ENCODE measurements around the gene RHOBTB1. TPM values are rescaled to one million over a fixed set of nuclear protein-coding genes. Genes with fewer than 3 reads are reported as not detected.

The RHOBTB1 gene
- total and polyA plus RNA-seq, 4 donors, result 2.7 to 11.8 (median 4.9) TPM

DNA sequence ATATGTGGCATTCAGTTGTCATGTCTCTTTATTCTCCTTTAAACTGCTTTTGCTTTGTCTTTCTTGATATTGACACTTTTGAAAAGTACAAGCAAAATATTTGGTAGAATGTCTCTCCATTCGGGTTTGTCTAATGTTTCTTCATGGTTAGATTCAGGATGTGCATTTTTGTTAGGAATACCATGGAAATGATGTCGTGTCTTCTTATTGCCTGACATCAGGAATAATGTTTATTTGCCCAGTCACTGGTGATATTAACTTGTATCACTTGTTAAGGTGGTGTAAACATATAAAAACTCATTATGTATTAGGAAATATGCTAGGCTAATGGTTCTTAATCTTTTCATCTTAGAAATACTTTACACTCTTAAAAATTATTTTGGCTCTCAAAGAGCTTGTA is 122.3 kb downstream of the RHOBTB1 start:
- TF ChIP-seq FOXA1 (IDR thresholded peaks at IDR 0.05), result no peak
- TF ChIP-seq NR2F2 (IDR thresholded peaks at IDR 0.05), result no peak
- no peak for TF ChIP-seq YY1 (IDR thresholded peaks at IDR 0.05)
- TF ChIP-seq TAF1 (conservative IDR thresholded peaks at IDR 0.05), result no peak
- no peak for TF ChIP-seq EGR1 (IDR thresholded peaks at IDR 0.05; ENCODE audit: low read depth in 2 of 2)
- no peak for TF ChIP-seq GABPA (IDR thresholded peaks at IDR 0.05 in 1 of 2, conservative IDR thresholded peaks at IDR 0.05 in 1 of 2)
- TF ChIP-seq JUND (IDR thresholded peaks at IDR 0.05), result no peak

DNA sequence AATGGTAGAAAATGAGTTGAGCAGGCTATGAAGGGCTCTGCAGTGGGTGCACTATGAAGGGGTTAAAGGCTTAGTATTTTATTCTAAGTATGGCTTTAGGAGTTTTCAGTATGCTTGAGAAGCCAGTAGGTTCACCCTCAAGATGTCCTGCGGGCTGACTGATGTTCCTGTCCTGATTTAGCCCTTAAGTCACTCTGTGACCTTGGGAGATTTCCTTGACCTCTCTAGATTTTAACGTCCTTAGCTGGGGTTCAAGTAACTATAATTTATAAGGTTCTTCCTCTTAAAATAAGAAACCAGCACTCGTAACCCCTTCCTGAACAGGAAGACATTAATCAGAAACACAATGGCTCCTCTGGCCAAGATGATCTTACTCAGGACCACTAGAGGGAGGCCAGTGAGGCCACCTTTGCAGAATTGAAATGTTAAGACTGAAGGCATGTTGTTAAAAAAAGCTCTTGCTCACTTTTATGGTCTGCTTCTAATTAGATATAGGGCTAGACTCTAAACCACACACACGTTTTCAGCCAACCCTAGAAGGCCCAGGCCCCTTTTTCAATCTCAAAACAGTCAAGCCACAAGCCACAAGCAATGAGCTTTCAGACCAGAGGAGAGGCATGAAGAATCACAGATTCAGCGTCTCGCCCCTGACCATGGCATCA is 123.8 kb downstream of the RHOBTB1 start:
- H3K4me1 ChIP-seq (ENCODE audit: control insufficient read depth in 4 of 4, insufficient read depth in 4 of 4, low read length in 3 of 4), result peaks cover 0 to 5% (median 0%) of the 10 kb centered on the region in 4 donors
- H3K27ac ChIP-seq (ENCODE audit: low read depth in 1 of 2, low read length in 2 of 2), result no peak overlapping the region
- WGBS, result 69% methylated on average over 6 of the region's 6 CpGs
- H3K4me3 ChIP-seq (ENCODE audit: low read depth in 1 of 3, low read length in 3 of 3), result no peak overlapping the region
- no peaks in the 10 kb centered on the region for H3K27me3 ChIP-seq (ENCODE audit: control insufficient read depth in 4 of 4, insufficient read depth in 4 of 4, low read length in 3 of 4)
- no peaks in the 10 kb centered on the region for H3K36me3 ChIP-seq (ENCODE audit: control insufficient read depth in 4 of 4, insufficient read depth in 3 of 4, low read depth in 1 of 4, low read length in 3 of 4)
- no peaks in the 10 kb centered on the region for H3K9me3 ChIP-seq (ENCODE audit: control insufficient read depth in 4 of 4, low read length in 3 of 4)
- no peak overlapping the region for H3K9ac ChIP-seq (ENCODE audit: low read depth in 1 of 2, low read length in 2 of 2)
- peak; percentile 70 for TF ChIP-seq NR2F2 (IDR thresholded peaks at IDR 0.05)
- TF ChIP-seq TAF1 (conservative IDR thresholded peaks at IDR 0.05), result no peak
- peak; percentile 27 to 43 for TF ChIP-seq RAD21 (IDR thresholded peaks at IDR 0.05)
- TF ChIP-seq, protein P1, sequence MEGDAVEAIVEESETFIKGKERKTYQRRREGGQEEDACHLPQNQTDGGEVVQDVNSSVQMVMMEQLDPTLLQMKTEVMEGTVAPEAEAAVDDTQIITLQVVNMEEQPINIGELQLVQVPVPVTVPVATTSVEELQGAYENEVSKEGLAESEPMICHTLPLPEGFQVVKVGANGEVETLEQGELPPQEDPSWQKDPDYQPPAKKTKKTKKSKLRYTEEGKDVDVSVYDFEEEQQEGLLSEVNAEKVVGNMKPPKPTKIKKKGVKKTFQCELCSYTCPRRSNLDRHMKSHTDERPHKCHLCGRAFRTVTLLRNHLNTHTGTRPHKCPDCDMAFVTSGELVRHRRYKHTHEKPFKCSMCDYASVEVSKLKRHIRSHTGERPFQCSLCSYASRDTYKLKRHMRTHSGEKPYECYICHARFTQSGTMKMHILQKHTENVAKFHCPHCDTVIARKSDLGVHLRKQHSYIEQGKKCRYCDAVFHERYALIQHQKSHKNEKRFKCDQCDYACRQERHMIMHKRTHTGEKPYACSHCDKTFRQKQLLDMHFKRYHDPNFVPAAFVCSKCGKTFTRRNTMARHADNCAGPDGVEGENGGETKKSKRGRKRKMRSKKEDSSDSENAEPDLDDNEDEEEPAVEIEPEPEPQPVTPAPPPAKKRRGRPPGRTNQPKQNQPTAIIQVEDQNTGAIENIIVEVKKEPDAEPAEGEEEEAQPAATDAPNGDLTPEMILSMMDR (IDR thresholded peaks at IDR 0.05; ENCODE audit: low read depth, low read length, missing input control), result peak; percentile 19
- TF ChIP-seq HNF4G (IDR thresholded peaks at IDR 0.05), result no peak
- no peak for DNase-seq (ENCODE audit: low spot score)

More for the DNA sequence above, 122.3 kb downstream of the RHOBTB1 start:
- DNase-seq (ENCODE audit: low spot score), result no peak
- Histone ChIP-seq H3K4me1 (ENCODE audit: control insufficient read depth in 4 of 4, insufficient read depth in 4 of 4, low read length in 3 of 4) (peaks cover 0 to 1% (median 0%) of the 10 kb centered on the region in 4 donors), H3K36me3 (ENCODE audit: control insufficient read depth in 4 of 4, insufficient read depth in 3 of 4, low read depth in 1 of 4, low read length in 3 of 4) (no peaks in the 10 kb centered on the region), H3K9ac (ENCODE audit: low read depth in 1 of 2, low read length in 2 of 2) (no peak overlapping the region), H3K4me3 (ENCODE audit: low read depth in 1 of 3, low read length in 3 of 3) (no peak overlapping the region), H3K27ac (ENCODE audit: low read depth in 1 of 2, low read length in 2 of 2) (no peak overlapping the region), H3K9me3 (ENCODE audit: control insufficient read depth in 4 of 4, low read length in 3 of 4) (no peaks in the 10 kb centered on the region), H3K27me3 (ENCODE audit: control insufficient read depth in 4 of 4, insufficient read depth in 4 of 4, low read length in 3 of 4) (no peaks in the 10 kb centered on the region)
- 72% methylated on average over 2 of the region's 2 CpGs for WGBS

Small RNA genes within 50 kb of the gene (small RNA-seq; reads per million reads assigned to genes)
- gene RNU2-72P, result 0.20 reads per million

Other genes with a start within 250 kb of the RHOBTB1 start
- 10 to 100 TPM in 1 of 2 donors, under 1 TPM in 1; 0.08 to 73.5 TPM for gene CDK1, start 165.7 kb downstream of the RHOBTB1 start, total RNA-seq
- gene CDK1, start 165.7 kb downstream of the RHOBTB1 start, polyA plus RNA-seq, result 1 to 10 TPM; 1.2 to 4.1 TPM

Measured in liver (tissue), 10 donors.